ENCODE data around the gene STARD3. TPM values are rescaled to one million over a fixed set of nuclear protein-coding genes. Genes with fewer than 3 reads are reported as not detected.

The STARD3 gene
- total and polyA plus RNA-seq, 2 of the 13 experiments (the other 11 are each of a cell fraction or from before 2014, with no cell fraction given) = 34.6 to 100 TPM

- TF ChIP-seq HNF1A (IDR thresholded peaks at IDR 0.05; ENCODE audit: low read depth) (no peak), HNF1A (CRISPR knock-in tag; IDR thresholded peaks at IDR 0.05; ENCODE audit: borderline replicate concordance) (no peak), MNT (IDR thresholded peaks at IDR 0.05) (no peak), HMGXB4 (CRISPR knock-in tag; IDR thresholded peaks at IDR 0.05; ENCODE audit: borderline replicate concordance in 1 of 2, low read depth in 1 of 2) (no peak), GTF3A (CRISPR knock-in tag; conservative IDR thresholded peaks at IDR 0.05) (no peak), CHCHD3 (CRISPR knock-in tag; IDR thresholded peaks at IDR 0.05) (no peak), HIVEP1 (CRISPR knock-in tag; IDR thresholded peaks at IDR 0.05) (no peak), NR2C2 (CRISPR knock-in tag; IDR thresholded peaks at IDR 0.05; ENCODE audit: borderline replicate concordance) (no peak), MBD4 (IDR thresholded peaks at IDR 0.05; ENCODE audit: borderline replicate concordance, low read length) (no peak), ZNF557 (CRISPR knock-in tag; IDR thresholded peaks at IDR 0.05) (no peak), HOXA5 (CRISPR knock-in tag; IDR thresholded peaks at IDR 0.05) (peak; percentile 71; the same call in 1 of the 2 replicates), FOXK2 (IDR thresholded peaks at IDR 0.05) (no peak), ZNF713 (CRISPR knock-in tag; IDR thresholded peaks at IDR 0.05) (no peak), PRDM15 (CRISPR knock-in tag; IDR thresholded peaks at IDR 0.05) (no peak; the same call in 1 of the 2 replicates), POLR2G (IDR thresholded peaks at IDR 0.05; ENCODE audit: low read depth, low read length) (no peak), ADNP (CRISPR knock-in tag; IDR thresholded peaks at IDR 0.05) (no peak)
These were observed 44.7 kb upstream of the STARD3 start (continued) for GRCh38 chr17:39591958-39592954.

Measured in HepG2 (cell line).